Measurements from ENCODE around the gene TSPAN33.

TSPAN33 gene

GRCh38 chr7:129136887-129137642, 7.4 kb upstream of the TSPAN33 start:
- no peak for DNase-seq

- no peak for DNase-seq
These were observed 798 bp upstream of the TSPAN33 start for GRCh38 chr7:129143724-129144094.

GRCh38 chr7:129144834-129145668, 544 bp downstream of the TSPAN33 start:
- peak; percentile 30 for DNase-seq

GRCh38 chr7:129146237-129146979, 1.9 kb downstream of the TSPAN33 start:
- no peak for DNase-seq

- DNase-seq: no peak
These were observed 3.2 kb downstream of the TSPAN33 start for GRCh38 chr7:129147731-129148130.

GRCh38 chr7:129149511-129149910, 5.0 kb downstream of the TSPAN33 start:
- no peak for DNase-seq

GRCh38 chr7:129150199-129150996, 5.9 kb downstream of the TSPAN33 start:
- no peak for DNase-seq

- no peak for DNase-seq
These were observed 13.1 kb downstream of the TSPAN33 start for GRCh38 chr7:129157651-129158050.

GRCh38 chr7:129159539-129159938, 15.0 kb downstream of the TSPAN33 start:
- DNase-seq: no peak

- no peak for DNase-seq
These were observed 15.8 kb downstream of the TSPAN33 start for GRCh38 chr7:129160161-129160905.

- no peak for DNase-seq
These were observed 17.2 kb downstream of the TSPAN33 start for GRCh38 chr7:129161524-129162225.

- no peak for DNase-seq
These were observed 18.2 kb downstream of the TSPAN33 start for GRCh38 chr7:129162732-129163131.

GRCh38 chr7:129163875-129164544, 19.5 kb downstream of the TSPAN33 start:
- no peak for DNase-seq

GRCh38 chr7:129166745-129167144, 22.2 kb downstream of the TSPAN33 start:
- DNase-seq: no peak

GRCh38 chr7:129167817-129168216, 23.3 kb downstream of the TSPAN33 start:
- DNase-seq: no peak

- DNase-seq: no peak
These were observed 23.9 kb downstream of the TSPAN33 start for GRCh38 chr7:129168231-129169021.

GRCh38 chr7:129169171-129169671, 24.7 kb downstream of the TSPAN33 start:
- DNase-seq: peak; percentile 50

- DNase-seq: peak; percentile 18
These were observed 25.4 kb downstream of the TSPAN33 start for GRCh38 chr7:129169686-129170440.
